Activated T-cell treated with anti-CD3 and anti-CD28 coated beads, Interleukin-2, amount 50 U/mL, for 4 hours (primary cell): ENCODE data around the gene ZBTB21. TPM values are rescaled to one million over a fixed set of nuclear protein-coding genes. Genes with fewer than 3 reads are reported as not detected.

ENCODE experiments used
- ATAC-seq, 2 donors: fragments of 200-7000 bp; cut with Tn5 transposase; one replicate each; pipeline ENCODE4 v1.10.0; 2021
- DNase-seq: peaks from one replicate; pipeline ENCODE4 v3.0.0-alpha.2; 2020
- H3K27me3 Mint-ChIP-seq: one replicate; pipeline ENCODE4 v1.8.0; 2021; ENCODE audit warnings: low read depth, mixed read lengths
- H3K36me3 Mint-ChIP-seq: one replicate; pipeline ENCODE4 v1.8.0; 2022; ENCODE audit warnings: mixed read lengths; ENCODE audit not compliant: insufficient read depth
- H3K4me1 Mint-ChIP-seq: one replicate; pipeline ENCODE4 v1.8.0; 2021; ENCODE audit warnings: low read depth, mixed read lengths
- H3K4me3 Mint-ChIP-seq: one replicate; pipeline ENCODE4 v1.8.0; 2021; ENCODE audit warnings: mild to moderate bottlenecking, moderate library complexity, mixed read lengths
- H3K9me3 Mint-ChIP-seq: one replicate; pipeline ENCODE4 v1.8.0; 2021; ENCODE audit warnings: mixed read lengths
- total RNA-seq, 3 donors: library from RNA; stranded (reverse); gene quantifications; one replicate each; pipeline ENCODE4 v1.2.1, GENCODE V29; 2021

ZBTB21 gene
- total RNA-seq, 3 donors from 2014 or later, result 25.6 to 33.7 (median 27.2) TPM

DNA sequence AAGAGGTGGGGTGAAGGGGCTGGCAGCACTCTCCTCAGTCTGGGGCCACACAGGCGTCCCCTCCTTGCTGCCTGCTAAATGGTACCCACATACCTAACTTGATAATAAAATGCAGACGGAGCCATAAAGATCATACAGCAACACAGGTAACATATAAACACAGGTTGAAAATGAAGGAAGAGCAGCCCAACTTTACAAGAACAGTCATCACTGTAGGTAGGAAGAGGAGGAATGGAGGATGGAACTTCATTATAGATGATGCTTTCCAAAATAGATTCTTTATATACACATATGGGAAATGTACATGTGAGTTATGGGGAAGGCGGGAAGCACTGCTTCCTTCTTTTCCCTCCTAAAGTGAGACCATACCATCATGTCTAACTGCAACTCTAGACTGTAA, 69.7 kb downstream of the ZBTB21 start:
- Mint-ChIP-seq H3K36me3 (no peaks in the 10 kb centered on the region), H3K4me3 (no peak overlapping the region), H3K27me3 (no peaks in the 10 kb centered on the region), H3K4me1 (no peaks in the 10 kb centered on the region), H3K9me3 (no peaks in the 10 kb centered on the region)
- ATAC-seq (no peak), DNase-seq (no peak)

DNA sequence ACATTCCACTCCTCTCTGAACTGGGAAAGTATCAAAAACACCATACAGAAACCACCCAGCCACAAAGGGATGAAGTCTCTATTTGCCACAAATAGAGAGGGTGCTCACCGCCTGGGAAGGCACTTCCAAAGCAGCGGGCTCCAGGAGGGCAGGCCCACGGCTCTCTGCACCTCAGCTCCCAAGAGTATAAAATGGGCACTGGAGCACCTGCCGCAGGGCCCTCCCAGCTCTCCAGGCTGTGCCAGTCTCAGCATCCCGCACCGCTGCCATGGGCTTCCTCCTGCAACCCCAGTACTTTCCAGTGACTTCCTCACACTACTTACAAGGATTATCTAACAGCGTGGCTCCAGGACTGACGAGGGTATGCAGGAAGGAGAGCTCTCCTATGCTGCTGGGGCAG, 70.8 kb downstream of the ZBTB21 start:
- DNase-seq, result no peak
- H3K4me3 Mint-ChIP-seq, result no peak overlapping the region
- peaks cover 3% of the 10 kb centered on the region for H3K27me3 Mint-ChIP-seq
- no peaks in the 10 kb centered on the region for H3K4me1 Mint-ChIP-seq
- H3K9me3 Mint-ChIP-seq, result no peaks in the 10 kb centered on the region
- H3K36me3 Mint-ChIP-seq, result no peaks in the 10 kb centered on the region
- ATAC-seq, result no peak

Other genes starting within 250 kb of the ZBTB21 start
- under 1 TPM; 0.13 to 0.20 (median 0.19) TPM for gene RIPK4, start 243.3 kb downstream of the ZBTB21 start, total RNA-seq
- 10 to 100 TPM; 10.4 to 11.7 (median 11.4) TPM for gene PRDM15, start 131.0 kb downstream of the ZBTB21 start, total RNA-seq
- gene C2CD2, start 56.3 kb downstream of the ZBTB21 start, total RNA-seq, result 1 to 10 TPM; 1.6 to 7.4 (median 4.3) TPM
- gene UMODL1, start 61.0 kb upstream of the ZBTB21 start, total RNA-seq, result not detected
- gene ABCG1, start 208.8 kb upstream of the ZBTB21 start, total RNA-seq, result 1 to 10 TPM in 2 of 3 donors, under 1 TPM in 1; 0.79 to 1.8 (median 1.7) TPM